Stimulated activated CD8-positive, alpha-beta memory T cell treated with anti-CD3 and anti-CD28 coated beads, Interleukin-4, amount 100 ng/mL, for 1 hour (primary cell): ENCODE data around the gene BTBD9.

ENCODE experiments used
- DNase-seq, 2 donors: peaks; one replicate each; pipeline ENCODE4 v3.0.0-alpha.2; 2020; ENCODE audit warnings: low read depth in 2 of 2, low spot score in 1 of 2

Gene BTBD9

DNA sequence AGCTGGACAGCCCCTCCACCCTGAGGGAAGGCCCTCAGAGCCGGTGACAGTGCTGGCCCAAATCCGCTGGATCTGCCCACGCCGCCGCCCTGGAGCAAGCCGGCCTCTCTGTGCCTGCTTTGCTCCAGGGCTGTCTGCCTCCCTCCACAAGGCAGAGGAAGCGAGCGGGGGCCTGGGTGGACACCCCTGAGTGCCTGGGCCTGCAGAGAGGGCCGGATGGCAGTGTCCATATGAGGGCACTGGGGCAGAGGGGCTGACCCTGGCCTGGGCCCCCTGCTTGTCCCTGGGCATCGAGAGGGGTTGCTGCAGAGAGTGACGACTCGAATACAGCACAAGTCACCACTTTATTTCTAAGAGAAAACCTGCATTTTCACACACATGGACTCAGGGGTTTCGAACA, 471.6 kb downstream of the BTBD9 start:
- DNase-seq: no peak

DNA sequence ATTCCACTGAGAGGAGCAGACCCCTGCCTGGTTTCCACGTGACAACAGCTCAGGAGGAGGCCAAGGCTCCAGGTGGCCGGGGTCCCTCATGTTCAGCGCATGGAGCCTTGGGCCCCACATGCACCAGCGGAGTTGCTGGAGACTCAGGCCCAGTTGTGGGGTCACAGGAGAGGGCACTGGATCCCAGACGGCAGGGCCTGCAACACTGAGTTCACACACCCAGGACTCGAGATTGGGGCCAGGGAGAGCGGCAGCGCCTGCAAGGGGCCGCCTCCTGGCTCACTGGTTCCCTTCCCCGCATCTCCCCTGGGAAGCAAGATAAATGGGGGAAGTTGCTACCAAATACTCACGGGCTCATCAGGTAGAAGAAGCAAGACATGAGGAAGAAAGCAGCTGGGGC, 472.1 kb downstream of the BTBD9 start:
- DNase-seq: no peak

DNA sequence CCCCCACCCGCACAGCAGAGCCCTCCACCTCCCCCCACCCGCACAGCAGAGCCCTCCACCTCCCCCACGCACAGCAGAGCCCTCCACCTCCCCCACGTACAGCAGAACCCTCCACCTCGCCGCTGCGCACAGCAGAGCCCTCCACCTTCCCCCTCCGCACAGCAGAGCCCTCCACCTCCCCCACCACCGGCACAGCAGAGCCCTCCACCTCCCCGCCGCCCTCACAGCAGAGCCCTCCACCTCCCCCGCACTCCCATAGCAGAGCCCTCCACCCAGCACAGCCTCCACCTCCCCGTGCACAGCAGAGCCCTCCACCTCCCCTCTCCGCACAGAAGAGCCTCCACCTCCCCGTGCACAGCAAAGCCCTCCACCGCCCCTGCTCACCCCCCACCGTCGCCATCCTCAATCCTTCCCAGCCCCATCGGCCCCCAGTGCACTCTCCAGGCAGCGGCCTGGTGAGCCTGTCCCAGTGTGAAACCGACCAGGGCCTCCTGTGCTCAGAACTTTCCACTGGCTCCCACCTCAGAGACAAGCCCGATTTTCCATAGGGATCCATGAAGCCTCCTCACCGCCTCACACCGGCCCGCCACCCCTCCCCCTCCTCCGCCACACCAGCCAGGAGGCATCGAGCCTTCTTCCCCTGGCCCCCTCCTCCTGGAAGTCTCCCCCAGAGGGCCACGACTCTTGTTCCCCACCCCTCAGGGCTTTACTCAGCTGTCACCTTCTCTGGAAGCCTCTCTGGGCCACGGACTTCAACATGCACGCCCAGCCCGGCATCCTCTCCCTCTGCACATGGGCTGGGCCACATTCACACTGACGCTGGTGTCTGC, 473.1 kb downstream of the BTBD9 start:
- no peak for DNase-seq

DNA sequence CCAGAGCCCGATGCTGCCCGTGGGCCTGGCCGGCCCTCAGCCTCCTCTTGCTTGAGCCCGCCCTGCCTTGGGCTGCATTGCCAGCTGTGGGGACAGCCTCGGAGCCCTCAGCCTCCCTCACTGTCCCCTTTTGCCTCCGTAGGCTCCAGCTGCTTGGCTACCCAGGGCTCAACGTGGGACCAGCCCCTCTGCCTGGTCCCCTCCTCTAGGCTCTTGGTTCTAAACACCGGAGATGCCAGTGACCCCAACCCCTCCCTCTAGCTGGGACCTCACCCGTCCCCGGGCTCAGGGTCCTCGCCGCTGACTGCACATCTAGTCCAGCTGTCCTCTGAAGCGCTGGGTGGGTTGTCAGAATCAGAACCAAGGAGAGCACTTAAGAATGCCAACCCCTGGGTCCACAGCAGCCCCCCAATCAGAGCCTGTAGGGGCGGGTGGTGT, 475.0 kb downstream of the BTBD9 start:
- no peak for DNase-seq

DNA sequence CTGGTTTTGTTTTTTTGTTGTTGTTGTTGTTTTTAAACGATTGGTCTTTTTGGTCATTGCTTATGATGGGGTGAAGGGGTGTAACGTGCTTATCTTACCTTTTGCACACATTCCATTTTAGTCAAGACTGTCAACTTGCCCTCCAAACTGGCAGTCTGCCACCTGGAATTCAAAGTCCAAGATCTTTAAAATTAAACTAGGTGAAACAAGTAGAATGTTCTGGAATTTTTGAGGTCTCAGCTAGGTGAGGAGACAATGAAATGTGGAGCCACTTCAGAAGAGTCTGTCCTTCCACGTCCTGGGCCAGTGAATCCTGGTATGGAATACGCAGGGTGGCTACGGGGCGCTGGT, 475.6 kb downstream of the BTBD9 start:
- DNase-seq: no peak

DNA sequence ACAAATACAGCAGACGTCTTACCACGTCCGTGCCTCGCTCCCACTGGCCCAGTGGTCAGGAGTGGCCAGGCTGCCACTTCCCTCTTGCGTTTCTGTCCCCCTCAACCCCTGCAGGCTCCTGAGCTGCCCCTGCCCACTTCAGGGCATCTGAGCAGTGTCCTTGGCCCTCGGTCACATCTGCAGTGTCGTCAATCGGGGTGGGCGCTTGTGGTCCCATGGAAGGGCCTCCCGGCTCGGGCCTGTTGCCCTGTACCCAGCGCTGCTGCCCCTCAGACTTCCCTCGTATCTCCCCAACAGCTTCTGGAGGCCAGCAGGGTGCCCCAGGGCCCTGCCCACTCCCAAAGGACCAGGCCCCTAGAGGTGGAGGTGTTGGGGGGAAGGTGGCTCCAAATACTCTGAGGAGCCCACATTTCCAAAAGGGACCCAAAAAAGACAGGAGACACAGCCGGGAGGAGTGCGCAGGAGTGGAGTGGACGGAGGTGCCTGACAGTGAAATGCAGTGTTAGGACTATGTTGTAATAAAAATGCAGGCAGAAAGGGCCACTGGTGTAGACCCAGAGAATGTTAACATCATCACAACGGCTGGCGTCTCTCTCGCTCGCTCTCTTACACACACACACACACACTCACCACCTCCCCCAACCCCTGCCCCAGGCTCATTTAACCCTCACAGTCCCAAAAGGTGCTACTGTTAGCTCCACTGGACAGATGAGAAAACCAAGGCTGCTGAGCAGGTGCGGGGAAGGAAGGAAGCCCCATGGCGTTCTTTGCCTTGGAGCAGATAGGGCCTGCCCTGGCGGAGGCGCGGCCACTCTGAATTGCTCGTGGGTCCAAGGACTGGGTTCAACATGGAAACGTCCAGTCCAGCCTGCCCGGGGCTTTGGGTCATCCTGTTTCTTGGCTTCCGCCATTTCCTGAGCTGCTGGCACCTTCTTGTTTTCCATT, 476.3 kb downstream of the BTBD9 start:
- no peak for DNase-seq

DNA sequence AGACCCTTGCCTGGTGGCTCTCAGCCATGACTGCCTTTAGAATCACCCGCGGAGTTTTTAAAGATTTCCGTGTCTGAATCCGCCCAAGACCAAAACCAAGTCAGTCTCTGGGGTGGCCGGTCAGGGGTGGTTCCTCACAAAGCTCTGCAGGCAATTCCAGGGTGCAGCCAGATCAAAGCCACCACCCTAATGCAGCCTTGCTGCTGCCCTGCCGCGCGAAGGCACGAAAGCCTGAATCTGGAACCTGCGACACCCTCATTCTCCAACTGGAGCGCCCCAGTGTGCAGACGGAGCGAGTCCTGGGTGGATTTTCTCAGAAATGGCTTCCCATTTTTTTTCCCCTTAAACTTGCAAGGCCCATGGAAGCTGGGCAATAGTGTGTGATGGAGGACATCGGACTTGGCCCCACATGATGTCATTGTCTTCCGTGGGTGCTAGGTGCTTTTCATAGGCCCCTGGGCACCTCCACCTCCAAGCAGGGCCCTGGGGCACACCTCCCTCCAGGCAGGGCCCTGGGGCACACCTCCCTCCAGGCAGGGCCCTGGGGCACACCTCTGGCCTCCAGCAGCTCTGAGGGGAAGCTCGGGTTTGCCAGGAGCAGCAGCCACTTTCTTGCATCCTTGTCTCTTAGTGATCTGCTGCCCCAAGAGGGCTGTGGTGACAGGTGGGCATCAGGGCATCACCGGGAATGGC, 477.1 kb downstream of the BTBD9 start:
- no peak for DNase-seq

DNA sequence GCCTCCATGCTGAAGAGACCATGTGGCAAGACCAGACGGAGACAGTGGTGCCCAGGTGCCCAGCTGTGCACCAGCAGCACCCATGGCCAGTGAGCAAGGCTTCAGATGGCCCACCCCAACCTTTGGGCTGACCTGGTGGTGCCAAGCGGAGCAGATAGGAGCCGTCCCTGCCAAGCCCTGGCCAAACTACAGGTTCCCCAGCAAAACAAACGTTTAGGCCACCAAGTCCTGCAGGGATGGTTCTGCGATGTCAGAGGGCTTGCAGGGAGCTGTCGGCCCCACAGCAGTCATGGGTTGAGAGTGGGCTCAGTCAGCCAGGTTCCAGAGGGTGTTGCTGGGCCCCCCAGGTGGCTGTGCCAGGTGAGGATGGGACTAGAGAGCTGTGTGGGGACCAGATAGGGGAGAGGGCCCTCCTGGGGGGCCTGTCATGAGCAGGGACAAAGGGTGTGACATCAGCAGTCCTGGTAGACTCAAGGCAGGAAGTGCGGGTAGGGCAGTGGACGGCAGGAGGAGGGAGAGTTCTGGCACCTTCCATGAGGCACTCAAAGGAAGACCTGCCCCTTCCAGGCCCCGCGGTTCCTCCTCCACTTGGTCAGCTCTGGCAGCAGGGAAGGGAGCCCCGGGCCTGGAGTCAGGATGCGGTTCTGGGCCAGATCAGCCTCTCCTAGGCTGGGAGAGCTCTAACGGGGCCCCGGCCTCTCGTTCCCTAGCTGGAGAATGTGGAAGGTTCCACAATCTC, 477.8 kb downstream of the BTBD9 start:
- DNase-seq: no peak

DNA sequence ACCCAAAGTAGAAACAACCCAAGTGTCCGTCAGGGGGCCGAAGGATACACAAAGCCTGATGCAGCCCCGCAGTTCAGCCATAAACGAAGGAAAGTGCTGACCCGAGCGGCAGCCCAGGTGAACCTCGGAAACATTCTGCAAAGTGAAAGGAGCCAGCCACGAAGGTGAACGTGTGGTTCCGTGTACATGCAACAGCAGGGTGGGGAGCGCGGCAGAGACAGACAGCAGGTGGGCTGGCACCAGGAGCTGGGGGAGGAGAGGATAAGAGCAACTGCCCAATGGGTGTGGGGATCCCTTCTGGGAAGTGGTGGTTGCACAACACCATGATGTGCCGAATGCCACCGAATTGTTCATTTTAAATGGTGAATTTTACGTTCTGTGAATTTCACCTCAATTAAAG, 478.4 kb downstream of the BTBD9 start:
- no peak for DNase-seq

DNA sequence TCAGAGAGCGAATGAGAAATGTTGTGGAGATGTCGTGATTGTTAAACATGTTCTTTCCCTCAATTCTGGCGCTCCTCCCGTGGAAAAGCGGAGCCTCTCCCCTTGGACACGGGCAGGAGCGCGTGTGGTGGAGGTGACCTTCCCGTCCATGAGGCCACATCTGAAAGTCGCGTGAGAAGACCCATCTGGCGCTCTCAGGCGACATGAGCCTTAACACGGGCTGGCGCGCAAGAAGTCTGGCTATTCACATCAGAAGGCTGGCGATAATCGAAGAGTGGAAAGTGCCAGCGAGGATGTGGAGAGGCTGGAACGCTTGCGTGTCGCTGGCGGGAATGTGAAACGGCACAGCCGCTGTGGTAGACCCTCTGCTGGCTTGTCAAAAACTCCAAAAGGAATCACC, 478.9 kb downstream of the BTBD9 start:
- no peak for DNase-seq

DNA sequence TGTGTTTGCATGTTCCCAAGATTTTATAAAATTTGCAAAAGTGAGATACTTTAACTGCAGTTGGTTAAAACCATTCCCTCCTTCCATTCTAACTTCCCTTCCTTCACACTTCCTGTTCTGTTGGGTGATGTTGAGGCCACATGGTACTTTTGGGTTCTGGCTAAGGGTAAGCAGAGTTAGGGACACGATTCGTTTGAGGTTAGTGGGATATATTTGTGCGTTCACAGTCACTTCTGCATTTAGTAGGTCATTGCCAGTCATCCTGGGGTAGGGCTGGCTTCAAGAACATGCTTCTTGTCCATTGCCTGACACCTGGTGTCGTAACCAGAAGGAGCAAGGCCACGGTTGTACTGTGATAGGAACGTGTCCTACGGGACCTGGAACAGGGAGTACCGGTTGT, 480.1 kb downstream of the BTBD9 start:
- no peak for DNase-seq

DNA sequence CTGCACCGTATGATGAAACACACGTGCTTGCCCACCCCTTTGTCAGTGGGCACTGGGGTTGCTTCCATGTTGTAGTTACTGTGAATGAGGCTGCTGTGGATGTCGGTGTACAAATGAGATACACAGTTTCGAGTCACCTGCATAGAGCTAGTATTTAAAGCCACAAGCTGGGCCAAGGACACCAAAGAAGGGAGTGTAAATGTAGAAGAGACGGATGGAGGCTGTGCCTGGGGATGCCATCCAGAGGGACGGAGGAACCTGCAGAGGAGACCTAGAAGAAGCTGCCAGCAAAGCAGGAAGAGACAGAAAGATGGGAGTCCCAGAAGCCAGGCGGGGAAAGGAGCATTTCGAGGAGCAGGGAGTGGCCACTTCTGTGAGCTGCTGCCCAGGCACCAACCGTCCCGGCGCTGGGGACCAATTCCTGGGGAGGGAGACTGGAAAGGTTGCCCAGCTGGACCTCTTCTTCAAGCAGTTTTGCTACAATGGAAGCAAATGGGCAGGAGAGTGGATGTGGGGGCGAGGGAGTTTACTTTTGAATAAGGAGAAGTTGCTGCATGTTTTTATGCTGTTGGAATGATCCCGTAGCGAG, 480.9 kb downstream of the BTBD9 start:
- no peak for DNase-seq

DNA sequence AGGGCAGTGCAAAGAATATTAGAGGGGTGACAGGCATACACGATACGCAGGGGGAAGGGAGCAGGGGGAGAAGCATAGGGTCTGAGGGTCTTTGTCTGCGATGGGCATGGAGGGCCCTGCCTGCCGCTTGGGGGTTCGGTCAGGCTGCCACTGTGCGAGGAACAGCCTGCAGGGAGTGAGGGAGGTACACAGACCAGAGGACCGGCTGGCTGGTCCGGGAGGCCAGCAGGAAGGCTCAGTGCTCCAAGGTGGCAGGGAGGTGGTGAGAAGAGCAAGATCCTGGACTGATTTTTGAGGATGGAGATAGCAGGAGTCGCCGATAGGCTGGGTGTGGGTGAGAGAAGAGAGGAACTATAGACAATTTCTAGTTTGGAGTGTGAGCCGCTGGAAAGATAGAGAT, 481.8 kb downstream of the BTBD9 start:
- no peak for DNase-seq

DNA sequence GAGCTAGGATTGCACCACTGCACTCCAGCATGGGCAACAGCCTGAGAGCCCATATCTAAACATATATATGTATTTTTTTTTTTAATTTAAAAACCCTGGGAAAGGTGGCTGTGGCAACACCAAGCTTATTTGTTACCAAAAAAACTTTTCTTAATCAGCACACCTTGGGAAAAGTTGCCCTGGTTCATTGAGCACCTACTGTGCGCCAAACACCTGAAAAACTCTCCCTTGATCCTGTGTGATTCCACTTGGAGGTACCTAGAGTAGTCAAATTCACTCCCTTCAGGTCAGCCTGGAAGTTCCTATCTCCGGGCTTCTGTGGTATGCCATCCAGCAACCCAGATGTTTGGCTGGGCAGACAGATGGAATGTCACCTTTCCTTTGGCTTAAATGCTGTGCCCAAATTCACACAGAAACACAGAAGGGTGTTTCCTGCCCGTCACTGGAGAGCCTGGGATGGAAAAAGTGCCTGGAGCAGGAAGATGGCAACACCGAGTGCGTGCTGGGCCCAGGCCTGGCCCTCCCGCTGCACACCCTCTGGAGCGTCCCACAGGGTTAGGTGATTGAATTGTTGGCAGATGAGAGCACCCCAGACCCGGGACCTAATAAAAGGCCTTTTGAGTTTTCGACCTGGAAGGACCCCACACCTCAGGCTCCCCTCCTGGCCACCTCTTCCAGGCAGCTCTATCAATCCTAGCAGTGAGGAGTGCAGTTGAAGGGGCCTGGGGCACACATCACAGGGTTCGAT, 482.7 kb downstream of the BTBD9 start:
- no peak for DNase-seq

DNA sequence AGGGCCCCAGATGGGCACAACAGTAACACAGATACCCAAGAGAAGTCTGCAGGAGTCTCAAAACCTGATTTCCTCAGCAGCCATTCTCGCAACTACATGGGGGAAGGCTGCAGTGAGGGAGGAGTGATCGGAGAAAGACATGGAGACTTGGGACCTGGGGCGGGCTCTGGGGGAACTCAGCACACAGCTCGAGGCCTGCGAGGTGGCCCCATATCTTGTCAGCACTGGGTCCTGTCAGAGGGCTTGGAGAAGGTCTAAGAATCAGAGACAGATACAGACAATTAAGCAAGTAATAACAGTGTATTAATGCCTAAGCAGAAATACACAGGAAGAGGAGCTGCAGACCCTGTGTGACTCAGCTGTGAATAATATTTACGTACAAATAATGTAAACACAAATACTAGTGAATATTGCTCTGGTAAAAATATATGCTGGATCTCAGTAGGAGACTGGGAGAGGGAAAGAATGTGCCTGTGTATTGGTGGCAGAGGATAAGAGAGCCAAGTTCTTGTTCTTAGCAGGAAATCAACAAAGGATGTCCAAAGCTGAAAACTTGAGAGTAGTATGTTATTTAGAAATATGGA, 484.0 kb downstream of the BTBD9 start:
- no peak for DNase-seq

DNA sequence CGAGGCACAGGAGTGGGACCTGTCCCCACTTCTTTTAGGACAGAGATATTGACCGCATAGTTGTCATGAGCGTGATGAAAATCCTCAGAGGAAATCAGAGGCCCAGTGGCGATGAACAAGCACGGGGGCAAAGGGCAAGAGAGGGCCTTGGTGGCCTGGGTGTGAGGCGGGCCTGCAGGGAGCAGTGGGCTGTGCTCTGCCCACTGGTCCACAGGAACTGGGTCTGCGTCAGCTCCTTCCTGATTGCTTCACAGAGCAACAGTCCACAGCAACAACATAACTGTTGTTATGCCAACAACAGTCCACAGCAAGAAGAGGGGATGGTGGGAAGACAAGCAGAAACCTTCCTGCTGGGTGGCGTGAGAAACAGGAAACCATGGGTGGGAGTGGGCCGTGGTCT, 484.6 kb downstream of the BTBD9 start:
- no peak for DNase-seq

DNA sequence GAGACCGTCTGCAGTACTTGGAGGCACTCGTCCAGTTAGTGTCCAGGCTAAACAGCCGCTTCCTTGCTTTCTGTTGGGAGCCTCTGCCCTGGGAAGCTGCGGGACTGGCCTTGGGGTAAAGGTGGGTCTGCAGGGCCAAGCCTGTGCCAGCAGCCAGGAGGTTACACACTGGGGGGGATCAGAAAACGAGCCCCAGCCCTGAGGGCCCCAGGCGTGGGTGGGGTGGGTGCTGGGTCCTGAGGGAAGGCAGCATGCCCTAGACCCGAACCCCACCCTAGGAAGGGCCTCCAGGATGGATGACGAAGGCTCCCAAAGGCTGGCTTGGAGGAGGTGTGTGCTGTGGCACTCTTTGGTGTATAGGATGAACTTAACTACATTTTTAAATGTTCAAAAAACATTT, 485.0 kb downstream of the BTBD9 start:
- no peak for DNase-seq

DNA sequence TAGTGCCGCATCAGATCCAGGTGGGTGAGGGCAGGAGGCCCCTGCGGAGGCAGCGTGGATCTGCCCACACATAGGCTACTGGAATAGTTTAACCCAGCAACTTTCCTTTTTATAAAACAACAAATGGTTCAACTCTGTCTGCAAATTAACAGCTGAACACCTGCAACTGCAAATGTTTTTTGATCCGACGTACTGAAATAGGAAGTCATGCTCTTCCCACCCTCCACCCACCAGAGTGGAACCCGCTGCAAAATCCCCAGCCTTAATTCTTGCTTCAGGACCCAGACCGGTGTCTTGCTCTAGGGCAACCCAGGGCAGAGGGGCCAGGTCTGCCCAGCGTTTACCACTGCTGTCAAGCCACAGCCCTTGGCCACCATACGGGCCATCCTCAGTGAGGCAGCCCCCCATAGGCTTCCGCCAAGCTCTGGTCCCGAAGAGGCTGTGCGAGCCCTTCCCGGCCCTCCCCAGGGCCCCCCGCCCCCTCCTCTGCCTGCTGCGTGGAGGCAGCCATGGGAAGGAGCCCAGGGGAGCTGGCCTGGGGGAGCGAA, 485.9 kb downstream of the BTBD9 start:
- no peak for DNase-seq

DNA sequence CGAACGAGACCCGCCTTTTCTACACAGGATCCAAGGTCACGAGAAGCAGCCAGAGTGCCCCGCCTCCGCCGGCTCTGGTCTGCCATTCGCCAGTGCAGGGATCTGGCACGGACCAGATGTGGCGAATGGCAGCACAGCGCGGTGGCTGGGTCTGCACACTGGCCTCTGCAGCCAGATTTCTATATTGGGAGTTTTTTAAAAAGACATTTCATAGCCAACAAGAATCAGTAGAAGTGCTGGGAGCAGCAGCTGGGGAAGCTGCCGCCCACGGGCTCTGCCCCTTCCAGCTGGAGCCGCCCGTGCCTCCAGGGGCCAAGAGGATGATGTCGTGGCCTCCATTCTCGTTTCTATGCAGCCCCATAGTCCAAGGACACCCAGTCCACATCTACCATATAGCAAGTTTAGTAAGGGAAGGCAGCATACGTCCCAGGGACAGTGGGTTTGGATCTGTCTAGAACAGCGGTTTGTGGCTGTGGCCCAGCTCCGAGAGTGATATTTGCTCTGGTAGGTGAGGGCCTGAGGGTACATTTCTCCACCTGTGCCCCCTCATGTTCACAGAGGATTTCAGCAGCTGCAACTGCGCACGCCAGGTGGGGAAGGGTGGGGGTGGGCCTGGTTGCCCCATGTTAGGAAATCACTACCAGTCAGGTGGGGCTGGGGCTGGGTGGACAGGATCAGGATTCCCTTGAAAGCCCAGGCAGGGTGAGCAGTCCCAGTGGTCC, 486.5 kb downstream of the BTBD9 start:
- no peak for DNase-seq
